Prostate gland (tissue), 2 donors: ENCODE results near the gene HADH. TPM values are rescaled to one million over a fixed set of nuclear protein-coding genes. Genes with fewer than 3 reads are reported as not detected.

Experiments
- DNase-seq: peaks from one replicate; pipeline ENCODE4 v3.0.0-alpha.2; 2019; ENCODE audit warnings: low spot score
- H3K27ac ChIP-seq, 2 donors: fragments of 200-600 bp; sonication (generic); 2 replicates each; pipeline ENCODE4 v1.5.1; 2017 to 2019
- H3K27me3 ChIP-seq: fragments of 200-600 bp; sonication (generic); replicated peaks from 2 replicates; pipeline ENCODE4 v1.5.1; 2019; ENCODE audit not compliant: insufficient read depth
- H3K36me3 ChIP-seq, 2 donors: fragments of 200-600 bp; sonication (generic); 1 replicate in 1 of 2; 2 replicates in 1 of 2; pipeline versions ENCODE4 v1.5.1 to v1.8.1; 2017 to 2019
- H3K4me1 ChIP-seq: fragments of 200-600 bp; sonication (generic); replicated peaks from 2 replicates; pipeline ENCODE4 v1.5.1; 2019
- H3K4me3 ChIP-seq, 2 donors: fragments of 200-600 bp; sonication (generic); 2 replicates each; pipeline ENCODE4 v1.5.1; 2017 to 2019
- H3K9me3 ChIP-seq: fragments of 200-600 bp; sonication (generic); 2 replicates; pipeline ENCODE4 v1.5.1; 2017
- CTCF ChIP-seq, 4 experiments: fragments of 200-600 bp in 2 of 4; fragments of 450-650 bp in 2 of 4; sonication (generic) in 2 of 4; IDR thresholded peaks; 1 replicate in 3 of 4; 2 replicates in 1 of 4; pipeline ENCODE4 v1.5.1; 2016 to 2019; ENCODE audit warnings: antibody characterized with exemption in 4 of 4, mild to moderate bottlenecking in 2 of 4, moderate library complexity in 2 of 4
- POLR2A ChIP-seq: fragments of 450-650 bp; IDR thresholded peaks from one replicate; pipeline ENCODE4 v1.6.1; 2016; ENCODE audit warnings: antibody characterized with exemption, mild to moderate bottlenecking
- POLR2AphosphoS5 ChIP-seq: sonication (generic); formaldehyde crosslinking; IDR thresholded peaks from one replicate; pipeline ENCODE4 v1.6.1; 2017; ENCODE audit warnings: antibody characterized with exemption
- WGBS: methylation state at CpG from one replicate; pipeline ENCODE4 v1.1.5; 2018; 5-methylcytosine and 5-hydroxymethylcytosine counted together
- intact Hi-C: fragments of 100-400 bp; cut with DNase I; formaldehyde crosslinking; loops from one replicate; pipeline ENCODE4 v1.14.2; 2022
- total RNA-seq, 2 donors: library from RNA; depleted of rRNA; stranded (reverse); fragments of >200 nt; gene quantifications; one replicate each; pipeline ENCODE4 v1.1.0, GENCODE V29; 2016

The HADH gene
- total RNA-seq, 2 donors from 2014 or later = 69.0 to 75.2 TPM

DNA sequence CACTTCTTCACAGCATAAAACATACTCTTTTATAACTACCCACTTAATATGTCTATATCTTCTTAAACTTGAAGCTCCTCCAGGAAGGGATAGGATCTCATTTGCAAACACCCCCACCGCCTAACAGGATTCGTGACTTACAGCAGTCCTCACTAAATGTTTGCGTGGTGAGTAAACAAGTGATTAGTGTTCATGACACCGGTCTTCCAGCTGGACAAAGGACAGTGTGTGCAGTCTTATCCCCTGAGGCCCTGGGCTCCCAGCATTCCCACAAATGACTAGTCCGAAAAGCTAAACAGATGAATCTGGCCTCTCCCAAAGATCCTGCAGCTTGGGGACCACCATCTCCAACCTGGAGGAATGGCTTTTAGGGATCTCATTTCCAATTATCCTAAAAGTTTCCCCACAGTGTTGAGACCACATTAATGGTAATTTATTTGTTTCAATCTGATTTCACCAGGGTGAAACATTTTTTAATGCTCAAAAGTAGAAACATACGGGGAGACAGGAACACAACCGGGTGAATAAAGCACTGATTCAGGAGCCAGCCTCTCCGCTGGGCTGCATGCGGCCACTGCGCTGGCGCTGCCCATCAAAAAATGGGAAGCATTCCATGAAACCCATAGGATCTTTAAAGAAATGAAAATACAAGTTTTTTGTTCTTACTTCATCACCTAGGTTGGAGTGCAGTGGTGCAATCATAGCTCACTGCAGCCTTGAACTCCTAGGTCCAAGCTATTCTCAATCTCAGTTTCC lies 69.2 kb downstream of the HADH start:
- 61% methylated on average over 11 of the region's 11 CpGs for WGBS
- Histone ChIP-seq H3K4me3 (no peak overlapping the region), H3K27ac (no peak overlapping the region), H3K4me1 (no peaks in the 10 kb centered on the region), H3K36me3 (no peaks in the 10 kb centered on the region), H3K9me3 (no peaks in the 10 kb centered on the region), H3K27me3 (no peaks in the 10 kb centered on the region)
- intact Hi-C loops = no loop called here
- TF ChIP-seq POLR2AphosphoS5 (peak; percentile 15), POLR2A (no peak)
- DNase-seq = peak; percentile 26

DNA sequence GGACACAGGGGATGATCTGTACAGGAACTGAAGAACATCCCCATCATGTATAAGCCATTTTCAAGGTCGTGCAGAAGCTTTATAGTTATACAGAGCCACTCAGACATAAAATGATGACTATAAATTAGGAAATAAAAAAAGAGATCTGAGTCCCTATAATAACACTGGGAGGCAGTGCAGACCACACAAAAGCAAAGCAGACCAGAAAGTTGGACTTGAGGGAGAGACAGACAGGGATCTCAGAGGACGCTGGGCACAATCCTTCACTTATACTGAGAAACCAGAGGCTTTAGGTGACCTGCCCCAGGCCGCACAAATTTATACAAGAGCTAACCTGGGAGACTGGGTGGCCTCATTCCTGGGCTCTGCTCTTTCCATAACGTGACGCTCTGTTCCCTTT lies 70.5 kb downstream of the HADH start:
- no peaks in the 10 kb centered on the region for H3K9me3 ChIP-seq
- 47% methylated on average over 5 of the region's 5 CpGs for WGBS
- no peak overlapping the region for H3K4me3 ChIP-seq
- peak; percentile 25 for DNase-seq
- no peak overlapping the region for H3K27ac ChIP-seq
- intact Hi-C loops = no loop called here
- no peaks in the 10 kb centered on the region for H3K36me3 ChIP-seq
- H3K27me3 ChIP-seq = no peaks in the 10 kb centered on the region
- H3K4me1 ChIP-seq = no peaks in the 10 kb centered on the region
- peak in 3 of 4 experiments; percentile 33 to 44 (median 41) for TF ChIP-seq CTCF (IDR thresholded peaks at IDR 0.05)
- no peak for TF ChIP-seq POLR2A
- no peak for TF ChIP-seq POLR2AphosphoS5

DNA sequence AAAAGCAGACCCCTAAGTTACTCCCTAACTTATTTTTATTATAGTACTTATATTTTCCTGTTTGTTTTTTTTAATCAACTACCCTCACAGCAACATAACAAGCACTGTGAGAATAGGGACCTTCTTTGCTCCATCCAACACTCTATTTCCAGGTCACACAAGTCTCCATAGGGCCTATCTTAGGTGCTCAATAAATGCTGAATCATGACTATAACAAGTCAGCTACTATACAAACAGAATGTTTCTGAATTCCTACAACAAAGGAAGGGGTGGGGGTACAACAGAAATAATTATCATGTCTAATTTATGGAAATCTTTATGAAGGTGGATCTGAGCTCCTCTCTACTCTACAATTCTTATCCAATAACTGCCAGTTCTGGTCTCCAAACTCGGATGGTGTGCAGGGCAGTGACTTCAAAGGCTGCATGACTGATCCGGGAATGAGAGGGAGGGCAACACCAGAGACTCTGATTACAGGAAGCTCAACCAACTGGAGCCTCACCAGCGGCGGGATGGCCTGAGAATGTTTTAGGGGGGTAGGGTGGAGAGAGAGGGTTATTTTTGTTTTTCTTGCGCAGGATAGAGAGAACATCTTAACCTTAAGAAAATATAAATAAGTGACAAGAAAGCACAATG lies 71.1 kb downstream of the HADH start:
- DNase-seq = no peak
- WGBS = 66% methylated on average over 5 of the region's 5 CpGs
- no peak for TF ChIP-seq POLR2AphosphoS5
- no peak for TF ChIP-seq CTCF (IDR thresholded peaks at IDR 0.05)
- TF ChIP-seq POLR2A = no peak
- Histone ChIP-seq H3K4me3 (no peak overlapping the region), H3K9me3 (no peaks in the 10 kb centered on the region), H3K27ac (no peak overlapping the region), H3K27me3 (no peaks in the 10 kb centered on the region), H3K36me3 (no peaks in the 10 kb centered on the region), H3K4me1 (no peaks in the 10 kb centered on the region)
- intact Hi-C loops = no loop called here

DNA sequence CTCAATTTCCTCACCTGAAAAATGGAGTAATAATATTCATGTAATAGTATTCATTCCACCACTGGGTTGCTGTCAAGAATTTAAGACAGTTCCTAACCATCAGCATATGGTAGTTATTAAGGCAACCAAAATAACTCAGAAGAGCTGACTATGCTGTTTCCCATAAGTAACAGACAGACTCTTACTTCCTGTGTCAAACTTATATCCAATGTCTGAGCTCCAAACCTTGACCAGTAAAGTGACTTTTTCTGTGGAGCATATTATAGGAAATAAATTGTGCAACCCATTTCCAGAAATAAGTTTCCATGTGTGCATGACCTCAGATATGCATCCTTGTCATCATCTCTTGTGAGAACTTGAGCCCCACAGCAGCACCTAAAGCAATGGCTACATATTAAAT lies 78.8 kb downstream of the HADH start:
- TF ChIP-seq POLR2AphosphoS5 = no peak
- TF ChIP-seq POLR2A = no peak
- TF ChIP-seq CTCF (IDR thresholded peaks at IDR 0.05) = no peak
- Histone ChIP-seq H3K27ac (no peak overlapping the region), H3K27me3 (no peaks in the 10 kb centered on the region), H3K36me3 (no peaks in the 10 kb centered on the region), H3K4me3 (no peak overlapping the region), H3K9me3 (no peaks in the 10 kb centered on the region), H3K4me1 (no peaks in the 10 kb centered on the region)
- DNase-seq = no peak
- intact Hi-C loops = no loop called here

DNA sequence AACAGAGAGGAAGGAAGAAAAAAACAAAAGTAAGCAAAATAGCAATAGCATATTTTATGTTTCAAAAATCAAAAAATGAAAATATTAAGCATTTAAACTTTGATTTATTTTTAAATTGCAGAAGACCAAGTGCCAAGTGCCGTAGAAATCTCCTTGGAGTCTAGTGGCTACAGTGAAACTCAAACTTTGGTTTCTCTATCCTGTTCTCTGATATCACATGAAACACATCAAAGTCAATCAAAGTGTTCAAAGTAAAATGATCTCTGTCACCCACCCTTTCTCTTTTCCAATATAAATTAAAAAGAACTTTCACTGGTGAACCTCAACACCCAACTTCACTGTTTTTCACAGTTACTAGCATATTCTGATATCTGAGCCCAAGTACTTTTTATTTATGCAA lies 81.1 kb downstream of the HADH start:
- Histone ChIP-seq H3K4me3 (no peak overlapping the region), H3K27me3 (no peaks in the 10 kb centered on the region), H3K36me3 (no peaks in the 10 kb centered on the region), H3K4me1 (no peaks in the 10 kb centered on the region), H3K9me3 (no peaks in the 10 kb centered on the region), H3K27ac (no peak overlapping the region)
- TF ChIP-seq POLR2A = no peak
- no peak for TF ChIP-seq CTCF (IDR thresholded peaks at IDR 0.05)
- no peak for TF ChIP-seq POLR2AphosphoS5
- WGBS = 98% methylated on average over 1 of the region's 1 CpG
- DNase-seq = no peak
- intact Hi-C loops = no loop called here
